Cardiac muscle cell (in vitro differentiated cells and primary cell): ENCODE results near the gene LDLR. TPM values are rescaled to one million over a fixed set of nuclear protein-coding genes. Genes with fewer than 3 reads are reported as not detected.
A peak's percentile ranks its signal among the peaks of the same experiment; 100 is the strongest.

ENCODE experiments used
- DNase-seq, 2 donors: peaks; one replicate each; pipeline versions ENCODE4 v3.0.0 to v3.0.0-alpha.2; 2010 to 2017; ENCODE audit warnings: low read depth in 1 of 2, low spot score in 1 of 2
- H3K27ac ChIP-seq: fragments of 200-600 bp; sonication (generic); 2 replicates; pipeline ENCODE4 v1.5.1; 2016
- H3K27me3 ChIP-seq: fragments of 200-600 bp; sonication (generic); 2 replicates; pipeline ENCODE4 v1.6.0; 2016; ENCODE audit warnings: control low read depth
- H3K36me3 ChIP-seq: fragments of 200-600 bp; sonication (generic); 2 replicates; pipeline ENCODE4 v1.5.1; 2016; ENCODE audit warnings: control low read depth
- H3K4me1 ChIP-seq: fragments of 200-600 bp; sonication (generic); 2 replicates; pipeline ENCODE4 v1.8.1; 2017; ENCODE audit warnings: low read depth, mild to moderate bottlenecking, mixed run types
- H3K4me3 ChIP-seq: fragments of 200-600 bp; sonication (generic); 2 replicates; pipeline ENCODE4 v1.5.1; 2016; ENCODE audit warnings: mild to moderate bottlenecking
- H3K9me3 ChIP-seq: fragments of 200-600 bp; sonication (generic); 2 replicates; pipeline ENCODE4 v1.5.1; 2017; ENCODE audit warnings: low read depth, mild to moderate bottlenecking, control low read depth
- CTCF ChIP-seq: IDR thresholded peaks from 2 replicates; pipeline ENCODE4 v1.5.1; 2012; ENCODE audit warnings: low read depth, mild to moderate bottlenecking, low read length
- polyA plus RNA-seq: library from polyadenylated mRNA; unstranded; fragments of >200 nt; fragmentation: Nextera tagmentation; extraction: Ambion mirVana; gene quantifications from 2 replicates; pipeline ENCODE4 v1.2.1, GENCODE V29; 2016
- total RNA-seq: library from RNA; depleted of rRNA; stranded (reverse); fragments of >200 nt; gene quantifications from 2 replicates; pipeline ENCODE4 v1.2.3, GENCODE V29; 2016

Gene LDLR
- total and polyA plus RNA-seq, 2 experiments from 2014 or later, result 98.6 to 107 TPM

- H3K27me3 ChIP-seq, result no peaks in the 10 kb centered on the region
- TF ChIP-seq CTCF, result no peak
- H3K36me3 ChIP-seq, result peaks cover 8% of the 10 kb centered on the region
- H3K4me1 ChIP-seq, result no peaks in the 10 kb centered on the region
- peak overlapping the region; percentile 47 for H3K27ac ChIP-seq
- no peak overlapping the region for H3K4me3 ChIP-seq
- H3K9me3 ChIP-seq, result no peaks in the 10 kb centered on the region
- DNase-seq, result peak; percentile 9 to 36
These were observed 24.4 kb upstream of the LDLR start for GRCh38 chr19:11064831-11065303.

- peak overlapping the region; percentile 39 for H3K27ac ChIP-seq
- no peaks in the 10 kb centered on the region for H3K9me3 ChIP-seq
- no peaks in the 10 kb centered on the region for H3K27me3 ChIP-seq
- H3K4me1 ChIP-seq, result no peaks in the 10 kb centered on the region
- DNase-seq, result no peak
- no peak for TF ChIP-seq CTCF
- H3K4me3 ChIP-seq, result no peak overlapping the region
- H3K36me3 ChIP-seq, result no peaks in the 10 kb centered on the region
These were observed 22.9 kb upstream of the LDLR start for GRCh38 chr19:11066326-11066725.

DNA sequence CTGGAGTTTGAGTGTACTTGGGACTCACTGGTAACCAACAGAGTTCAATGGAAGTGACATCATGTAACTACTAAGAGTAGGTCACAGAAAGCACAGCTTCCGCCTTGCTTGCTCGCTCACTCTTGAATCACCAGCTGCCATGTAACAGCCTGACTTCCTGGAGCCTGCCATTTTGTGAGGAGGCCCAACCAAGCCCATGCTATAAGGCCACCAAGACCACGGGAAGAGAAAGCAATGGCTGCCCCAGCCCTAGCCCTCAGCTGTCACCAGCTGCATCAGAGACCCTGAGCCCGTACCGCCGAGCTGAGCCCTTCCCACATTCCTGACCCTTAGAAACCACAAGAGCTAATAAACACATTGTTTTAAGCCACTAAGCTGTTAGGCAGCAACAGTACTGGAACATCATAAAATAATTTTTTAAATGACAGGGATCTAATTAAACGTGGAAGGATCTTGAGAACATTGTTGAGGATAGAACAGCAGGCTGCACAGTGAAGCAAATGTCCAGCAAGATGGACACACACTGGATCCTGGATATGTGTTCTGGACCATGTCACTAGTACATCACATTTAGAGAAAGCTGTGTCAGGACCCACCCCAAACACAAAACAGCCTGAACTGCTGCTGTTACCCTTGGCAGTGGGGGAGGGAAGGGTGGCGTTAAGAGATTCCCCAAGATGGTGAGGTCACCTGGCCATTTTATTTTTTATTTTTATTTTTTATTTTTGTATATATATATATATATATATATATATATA, 21.7 kb upstream of the LDLR start:
- Histone ChIP-seq H3K27ac (peak overlapping the region; percentile 9), H3K4me3 (no peak overlapping the region), H3K9me3 (no peaks in the 10 kb centered on the region), H3K36me3 (no peaks in the 10 kb centered on the region), H3K27me3 (no peaks in the 10 kb centered on the region), H3K4me1 (no peaks in the 10 kb centered on the region)
- TF ChIP-seq CTCF, result no peak
- DNase-seq, result no peak

GRCh38 chr19:11069561-11069960, 19.7 kb upstream of the LDLR start:
- no peak overlapping the region for H3K4me3 ChIP-seq
- DNase-seq, result no peak
- no peaks in the 10 kb centered on the region for H3K4me1 ChIP-seq
- no peaks in the 10 kb centered on the region for H3K36me3 ChIP-seq
- no peaks in the 10 kb centered on the region for H3K27me3 ChIP-seq
- TF ChIP-seq CTCF, result no peak
- no peaks in the 10 kb centered on the region for H3K9me3 ChIP-seq
- no peak overlapping the region for H3K27ac ChIP-seq

GRCh38 chr19:11070123-11070522, 19.1 kb upstream of the LDLR start:
- H3K27me3 ChIP-seq, result no peaks in the 10 kb centered on the region
- TF ChIP-seq CTCF, result no peak
- H3K9me3 ChIP-seq, result no peaks in the 10 kb centered on the region
- no peak overlapping the region for H3K27ac ChIP-seq
- no peak overlapping the region for H3K4me3 ChIP-seq
- H3K4me1 ChIP-seq, result no peaks in the 10 kb centered on the region
- no peaks in the 10 kb centered on the region for H3K36me3 ChIP-seq
- DNase-seq, result no peak
